AG09309 (cell line): Measurements from ENCODE around the gene BST1.

ENCODE experiments used
- DNase-seq: peaks from one replicate; pipeline ENCODE4 v3.0.0-alpha.2; 2010; ENCODE audit warnings: low read depth
- H3K4me3 ChIP-seq: 2 replicates; pipeline ENCODE4 v1.5.1; 2011; ENCODE audit warnings: mild to moderate bottlenecking, low read depth, low read length, moderate library complexity; ENCODE audit not compliant: control insufficient read depth
- CTCF ChIP-seq: IDR thresholded peaks from 2 replicates; pipeline ENCODE4 v1.5.1; 2011; ENCODE audit warnings: mild to moderate bottlenecking, low read depth, low read length, inconsistent platforms; ENCODE audit not compliant: insufficient read depth, control insufficient read depth; ENCODE audit errors: missing control alignments

The BST1 gene

GRCh38 chr4:15706646-15707362, 3.9 kb downstream of the BST1 start:
- no peak overlapping the region for H3K4me3 ChIP-seq
- no peak for TF ChIP-seq CTCF
- DNase-seq = no peak

- no peak for TF ChIP-seq CTCF
- H3K4me3 ChIP-seq = no peak overlapping the region
- no peak for DNase-seq
These were observed 4.5 kb downstream of the BST1 start for GRCh38 chr4:15707363-15707715.

GRCh38 chr4:15711762-15712161, 8.9 kb downstream of the BST1 start:
- TF ChIP-seq CTCF = no peak
- DNase-seq = no peak
- no peak overlapping the region for H3K4me3 ChIP-seq

- H3K4me3 ChIP-seq = no peak overlapping the region
- TF ChIP-seq CTCF = no peak
- no peak for DNase-seq
These were observed 9.3 kb downstream of the BST1 start for GRCh38 chr4:15712214-15712613.

GRCh38 chr4:15714141-15714540, 11.3 kb downstream of the BST1 start:
- no peak for TF ChIP-seq CTCF

GRCh38 chr4:15714646-15715435, 12.0 kb downstream of the BST1 start:
- H3K4me3 ChIP-seq = no peak overlapping the region
- no peak for DNase-seq
- no peak for TF ChIP-seq CTCF

More at GRCh38 chr4:15714141-15714540, 11.3 kb downstream of the BST1 start:
- H3K4me3 ChIP-seq = no peak overlapping the region
- DNase-seq = no peak

GRCh38 chr4:15716115-15716514, 13.2 kb downstream of the BST1 start:
- no peak overlapping the region for H3K4me3 ChIP-seq
- no peak for TF ChIP-seq CTCF
- DNase-seq = no peak
